GM12878 (cell line): ENCODE results near the gene CA11. TPM values are rescaled to one million over a fixed set of nuclear protein-coding genes. Genes with fewer than 3 reads are reported as not detected.

Experiments
- ATAC-seq: fragments of 200-7000 bp; cut with Tn5 transposase; 3 replicates; pipeline ENCODE4 v1.9.1; 2020; ENCODE audit warnings: mild to moderate bottlenecking, moderate library complexity
- BruUV-seq: library from RNA; stranded (reverse); fragments of 400-500 nt; replicated peaks from 2 replicates; lab custom pipeline; 2021; lab: Mats Ljungman, UMichigan
- CTCF ChIA-PET: fragments of 300-600 bp; sonication (Branson Sonifier 250); formaldehyde crosslinking; extraction: SDS; loops from one replicate; lab custom pipeline; 2021; ENCODE audit warnings: inconsistent platforms; lab: Yijun Ruan, JAX
- POLR2A ChIA-PET: fragments of 350-600 bp; formaldehyde crosslinking; extraction: SDS; loops from one replicate; lab custom pipeline; 2021; ENCODE audit warnings: inconsistent platforms; lab: Charles Lee
- RAD21 ChIA-PET: fragments of 300-600 bp; sonication (Branson Sonifier 250); formaldehyde crosslinking; loops from one replicate; lab custom pipeline; 2023; ENCODE audit warnings: antibody characterized with exemption; ENCODE audit not compliant: unreplicated experiment; lab: Charles Lee
- SMC1A ChIA-PET: fragments of 300-600 bp; sonication (Branson Sonifier 250); formaldehyde crosslinking; loops from one replicate; lab custom pipeline; 2023; ENCODE audit not compliant: unreplicated experiment, uncharacterized antibody; lab: Charles Lee
- DNase-seq: peaks from one replicate; pipeline ENCODE4 v3.0.0-alpha.2; 2011; ENCODE audit warnings: low read depth, low spot score
- FAIRE-seq: peaks from 3 replicates; lab custom pipeline; 2011; peaks lifted over from hg19 to GRCh38; lab: Jason Lieb, UNC
- H2AFZ ChIP-seq: 2 replicates; pipeline ENCODE4 v1.6.0; 2011; ENCODE audit warnings: low read depth, low read length, control low read depth; ENCODE audit not compliant: control insufficient read depth
- H3K27ac ChIP-seq: 2 replicates; pipeline ENCODE4 v1.5.1; 2011; ENCODE audit warnings: control low read depth; ENCODE audit not compliant: control insufficient read depth, insufficient read depth
- H3K27me3 ChIP-seq, 2 experiments: replicated peaks in 1 of 2; 2 replicates each; pipeline versions ENCODE4 v1.6.0 to v1.6.1; 2011; ENCODE audit warnings: low read length in 1 of 2; ENCODE audit not compliant: control insufficient read depth in 2 of 2, insufficient read depth in 2 of 2
- H3K36me3 ChIP-seq, 2 experiments: 2 replicates each; pipeline ENCODE4 v1.5.1; 2011; ENCODE audit warnings: low read length in 1 of 2; ENCODE audit not compliant: control insufficient read depth in 2 of 2, insufficient read depth in 2 of 2
- H3K4me1 ChIP-seq: 2 replicates; pipeline ENCODE4 v1.6.1; 2011; ENCODE audit warnings: mild to moderate bottlenecking, low read length, moderate library complexity, mixed read lengths; ENCODE audit not compliant: control insufficient read depth, insufficient read depth
- H3K4me2 ChIP-seq: 2 replicates; pipeline ENCODE4 v1.6.0; 2011; ENCODE audit warnings: control low read depth; ENCODE audit not compliant: control insufficient read depth, insufficient read depth
- H3K4me3 ChIP-seq: fragments of 200-600 bp; sonication (generic); 2 replicates; pipeline ENCODE4 v1.5.1; 2016
- H3K79me2 ChIP-seq: 2 replicates; pipeline ENCODE4 v1.6.0; 2011; ENCODE audit warnings: low read length; ENCODE audit not compliant: control insufficient read depth, insufficient read depth
- H3K9ac ChIP-seq: 2 replicates; pipeline ENCODE4 v1.8.0; 2011; ENCODE audit warnings: low read length, control low read depth, mixed read lengths; ENCODE audit not compliant: control insufficient read depth, insufficient read depth
- H3K9me3 ChIP-seq: replicated peaks from 3 replicates; pipeline ENCODE4 v1.5.1; 2011; ENCODE audit warnings: mild to moderate bottlenecking, low read length; ENCODE audit not compliant: control insufficient read depth, insufficient read depth
- H4K20me1 ChIP-seq: 2 replicates; pipeline ENCODE4 v1.6.0; 2011; ENCODE audit not compliant: control insufficient read depth, insufficient read depth
- BMI1 ChIP-seq: fragments of 450-650 bp; IDR thresholded peaks from 2 replicates; pipeline ENCODE4 v1.6.1; 2016; ENCODE audit warnings: mild to moderate bottlenecking, moderate library complexity, borderline replicate concordance
- EGR1 ChIP-seq, 2 experiments: IDR thresholded peaks; 1 replicate in 1 of 2; 2 replicates in 1 of 2; pipeline ENCODE4 v1.6.1; 2011 to 2012; ENCODE audit warnings: low read depth in 2 of 2, low read length in 2 of 2, borderline replicate concordance in 1 of 2, mild to moderate bottlenecking in 1 of 2, moderate library complexity in 1 of 2
- EZH2 ChIP-seq: IDR thresholded peaks from 2 replicates; pipeline ENCODE4 v1.6.1; 2012; ENCODE audit warnings: low read depth, mild to moderate bottlenecking, control low read depth, inconsistent platforms, low read length, borderline replicate concordance; ENCODE audit not compliant: control insufficient read depth
- POLR2A ChIP-seq: IDR thresholded peaks from 2 replicates; pipeline ENCODE4 v1.6.1; 2011; ENCODE audit warnings: low read depth, mild to moderate bottlenecking, low read length
- SIN3A ChIP-seq: IDR thresholded peaks from 2 replicates; pipeline ENCODE4 v1.6.1; 2012; ENCODE audit warnings: low read depth, low read length, improper control_type of control experiment
- WRNIP1 ChIP-seq: IDR thresholded peaks from 2 replicates; pipeline ENCODE4 v1.6.1; 2011; ENCODE audit warnings: low read depth, low read length, improper control_type of control experiment, borderline replicate concordance
- WGBS: methylation state at CpG from one replicate; pipeline ENCODE4 v1.1.6; 2016; ENCODE audit warnings: low lambda C conversion rate; ENCODE audit not compliant: insufficient replicate concordance, insufficient coverage; ENCODE audit errors: missing lambda C conversion rate; 5-methylcytosine and 5-hydroxymethylcytosine counted together
- in situ Hi-C: fragments of 300-500 bp; cut with MboI; formaldehyde crosslinking; loops from 9 replicates; pipeline ENCODE4 v1.14.3; 2018; ENCODE audit warnings: mixed read lengths
- intact Hi-C: fragments of 100-400 bp; cut with micrococcal nuclease; formaldehyde crosslinking; loops from one replicate; pipeline ENCODE4 v1.14.2; 2022; ENCODE audit not compliant: unreplicated experiment
- polyA plus RNA-seq, 11 experiments: library from polyadenylated mRNA; depleted of rRNA in 4 of 11; unstranded in 6 of 11; stranded (reverse) in 5 of 11; fragments of >200 nt; fragmentation: Nextera tagmentation in 4 of 11; fragmentation: Illumina TruSeq in 1 of 11; extraction: Ambion mirVana in 4 of 11; extraction: Trizol in 1 of 11; gene quantifications; 1 replicate in 1 of 11; 2 replicates in 10 of 11; pipeline versions ENCODE4 v1.2.1 to v1.2.3, GENCODE V29; 2011 to 2016; ENCODE audit warnings: inconsistent platforms in 2 of 11, missing spikeins in 2 of 11, low read depth in 1 of 11
- total RNA-seq, 4 experiments: library from RNA; depleted of rRNA in 3 of 4; stranded (reverse); fragments of >200 nt in 3 of 4; fragmentation: Illumina TruSeq in 1 of 4; extraction: Trizol in 1 of 4; gene quantifications; 2 replicates each; pipeline versions ENCODE4 v1.2.1 to v1.2.3, GENCODE V29; 2013 to 2021

The CA11 gene
- total and polyA plus RNA-seq, 10 of the 15 experiments (the other 5 are each of a cell fraction or from before 2014, with no cell fraction given): 1.7 to 7.5 (median 2.4) TPM

DNA sequence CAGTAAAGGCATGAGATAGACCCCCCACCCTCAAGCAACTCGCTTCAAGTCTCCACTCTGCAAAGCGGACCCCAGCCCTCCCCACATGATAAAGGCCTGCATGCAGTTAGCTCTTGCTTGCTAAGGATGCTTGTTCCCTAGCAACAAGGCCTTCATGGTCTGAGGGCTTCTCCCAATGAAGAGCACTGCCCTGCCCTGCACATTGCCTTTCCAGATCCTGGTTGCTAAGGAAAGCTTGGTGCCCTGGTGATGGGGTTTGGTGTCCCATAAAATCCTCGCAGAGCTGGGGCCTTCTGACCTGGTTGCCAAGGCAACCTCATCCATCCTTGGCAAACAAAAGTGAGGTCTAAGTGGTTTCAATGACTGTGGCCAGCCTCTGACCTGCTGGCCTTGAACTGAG lies 14.8 kb downstream of the CA11 start:
- Histone ChIP-seq H3K9ac (no peak overlapping the region), H2AFZ (no peak overlapping the region), H3K4me1 (peaks cover 20% of the 10 kb centered on the region), H3K79me2 (peaks cover 5% of the 10 kb centered on the region), H3K27ac (no peak overlapping the region), H3K9me3 (no peaks in the 10 kb centered on the region), H3K27me3 (no peaks in the 10 kb centered on the region), H3K36me3 (peaks cover 4 to 5% of the 10 kb centered on the region in 2 experiments; a peak in 3 of 4 replicates), H3K4me3 (no peak overlapping the region), H4K20me1 (no peaks in the 10 kb centered on the region), H3K4me2 (no peak overlapping the region)
- no TSS peak for BruUV-seq
- TF ChIP-seq BMI1: peak; percentile 37; the same call in 1 of the 2 replicates
- TF ChIP-seq EZH2: no peak
- no peak for TF ChIP-seq SIN3A
- TF ChIP-seq WRNIP1: no peak
- SMC1A ChIA-PET: no interaction called here
- RAD21 ChIA-PET: no interaction called here
- POLR2A ChIA-PET: no interaction called here
- FAIRE-seq (no peak), ATAC-seq (no peak), DNase-seq (no peak)
- intact Hi-C loops: loop anchor here (10.0 kb wide), 1 partner anchor 334 kb away; the partner anchor contains the start of gene FTL
- in situ Hi-C loops: loop anchor here (25.0 kb wide), 1 partner anchor 1256 kb away; the partner anchor contains the start of genes AKT1S1, IL4I1 and TBC1D17
- WGBS: 100% methylated on average over 3 of the region's 3 CpGs
- CTCF ChIA-PET: no interaction called here

DNA sequence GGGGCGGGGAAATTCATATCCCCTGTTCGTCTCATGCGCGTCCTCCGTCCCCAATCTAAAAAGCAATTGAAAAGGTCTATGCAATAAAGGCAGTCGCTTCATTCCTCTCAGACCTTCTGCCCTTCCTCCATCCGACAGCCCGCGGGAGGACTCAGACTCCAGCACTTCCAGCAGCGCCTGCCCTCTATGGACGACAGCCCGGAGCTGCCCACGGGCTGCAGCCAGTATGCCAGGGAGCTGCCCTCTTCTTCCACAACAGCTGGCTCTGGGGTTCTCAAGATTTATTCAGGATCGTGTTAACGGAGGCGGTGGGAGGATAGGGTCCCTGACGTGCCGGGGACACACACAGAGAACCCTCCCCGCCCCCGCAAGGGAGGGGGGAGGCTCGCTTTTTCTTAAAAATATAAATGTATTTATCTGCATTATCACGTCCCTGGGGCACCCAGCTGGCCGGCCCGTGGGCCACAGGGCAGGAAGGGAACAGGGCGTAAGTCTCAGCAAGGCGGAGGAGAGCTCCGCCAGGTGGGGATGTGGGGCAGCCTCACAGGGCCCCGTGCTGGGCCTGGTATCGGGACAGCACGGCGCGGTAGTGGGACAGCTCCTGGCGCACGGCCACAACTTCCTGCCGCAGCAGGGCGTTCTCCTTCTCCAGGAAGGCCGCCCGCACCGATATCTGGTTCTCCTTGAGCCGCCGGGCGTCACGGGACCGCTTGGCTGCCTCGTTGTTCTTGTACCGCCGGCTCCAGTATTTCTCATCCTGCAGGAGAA lies 15.5 kb downstream of the CA11 start:
- ChIA-PET SMC1A (no interaction called here), RAD21 (no interaction called here), POLR2A (no interaction called here), CTCF (no interaction called here)
- H3K4me3 ChIP-seq: no peak overlapping the region
- peak; percentile 43; the same call in 1 of the 2 replicates for TF ChIP-seq POLR2A
- TF ChIP-seq EGR1 (IDR thresholded peaks at IDR 0.05; ENCODE audit: borderline replicate concordance in 1 of 2, low read depth in 2 of 2, low read length in 2 of 2): no peak
- H3K9me3 ChIP-seq: no peaks in the 10 kb centered on the region
- H3K4me2 ChIP-seq: no peak overlapping the region
- ATAC-seq: no peak
- no peak for FAIRE-seq
- no TSS peak for BruUV-seq
- H3K79me2 ChIP-seq: peaks cover 3% of the 10 kb centered on the region; the same call in 1 of the 2 replicates
- no peak overlapping the region for H2AFZ ChIP-seq
- no peak for DNase-seq
- H3K27me3 ChIP-seq: no peaks in the 10 kb centered on the region
- intact Hi-C loops (loop anchor here (10.0 kb wide), 1 partner anchor 334 kb away; the partner anchor contains the start of gene FTL), in situ Hi-C loops (loop anchor here (25.0 kb wide), 1 partner anchor 1257 kb away; the partner anchor contains the start of genes AKT1S1, IL4I1 and TBC1D17)
- H3K36me3 ChIP-seq: peaks cover 4 to 8% of the 10 kb centered on the region in 2 experiments; a peak in 3 of 4 replicates
- H3K4me1 ChIP-seq: peaks cover 20% of the 10 kb centered on the region
- H3K27ac ChIP-seq: no peak overlapping the region
- no peaks in the 10 kb centered on the region for H4K20me1 ChIP-seq
- H3K9ac ChIP-seq: no peak overlapping the region
- WGBS: 88% methylated on average over 42 of the region's 47 CpGs
